ENCODE measurements around the gene ARMC8. TPM values are rescaled to one million over a fixed set of nuclear protein-coding genes. Genes with fewer than 3 reads are reported as not detected.

ARMC8 gene
- polyA plus RNA-seq, 2 of the 4 experiments (the other 2 are of a cell fraction), result 25.6 to 45.7 TPM

- TF ChIP-seq E2F6 (IDR thresholded peaks at IDR 0.05; ENCODE audit: borderline replicate concordance, low read depth), result no peak
- no peak for TF ChIP-seq ELK1 (IDR thresholded peaks at IDR 0.05; ENCODE audit: low read depth, low read length)
- TF ChIP-seq ZNF302 (CRISPR knock-in tag; IDR thresholded peaks at IDR 0.05), result no peak
- TF ChIP-seq MAFK (IDR thresholded peaks at IDR 0.05; ENCODE audit: partially characterized antibody), result no peak
- no peak for TF ChIP-seq JUN (IDR thresholded peaks at IDR 0.05)
- no peak for TF ChIP-seq SMC3 (IDR thresholded peaks at IDR 0.05)
- TF ChIP-seq TFCP2L1 (CRISPR knock-in tag; IDR thresholded peaks at IDR 0.05), result no peak
- no peak for TF ChIP-seq CEBPB (IDR thresholded peaks at IDR 0.05)
- TF ChIP-seq PBX3 (IDR thresholded peaks at IDR 0.05), result no peak
- TF ChIP-seq BCL3 (IDR thresholded peaks at IDR 0.05), result no peak
- no peak for TF ChIP-seq GATA3 (IDR thresholded peaks at IDR 0.05; ENCODE audit: borderline replicate concordance)
- no peak for TF ChIP-seq ATOH8 (CRISPR knock-in tag; IDR thresholded peaks at IDR 0.05; ENCODE audit: low read depth)
- no peak for TF ChIP-seq EP300 (IDR thresholded peaks at IDR 0.05)
- no peak for TF ChIP-seq EHF (CRISPR knock-in tag; IDR thresholded peaks at IDR 0.05)
- ATAC-seq, result no peak
- ChIA-PET CTCF (no interaction called here), POLR2A (no interaction called here)
- FAIRE-seq, result no peak
- WGBS (ENCODE audit: missing lambda C conversion rate), result 94% methylated on average over 3 of the region's 3 CpGs
- Histone ChIP-seq H3K4me2 (no peak overlapping the region), H3K4me3 (no peak overlapping the region), H3K4me1 (no peaks in the 10 kb centered on the region), H3K27ac (no peak overlapping the region), H3K9me3 (no peaks in the 10 kb centered on the region)
- DNase-seq (ENCODE audit: low read depth in 1 of 2, low spot score in 1 of 2), result no peak
Observed at GRCh38 chr3:138267083-138267482, 80.0 kb downstream of the ARMC8 start.

- DNase-seq (ENCODE audit: low read depth in 1 of 2, low spot score in 1 of 2), result no peak
- Histone ChIP-seq H3K4me2 (no peak overlapping the region), H3K27ac (no peak overlapping the region), H3K9me3 (no peaks in the 10 kb centered on the region), H3K4me1 (no peaks in the 10 kb centered on the region), H3K4me3 (no peak overlapping the region)
- 86% methylated on average over 2 of the region's 2 CpGs for WGBS (ENCODE audit: missing lambda C conversion rate)
- ChIA-PET CTCF (interaction anchor here (0.6 to 1.6 kb wide), 7 partner anchors 9 to 645 kb away, joined by 3 to 4 read pairs (median 3); no protein-coding TSS in a partner anchor), POLR2A (no interaction called here)
- no peak for FAIRE-seq
- ATAC-seq, result no peak
- TF ChIP-seq CHD4 (IDR thresholded peaks at IDR 0.05; ENCODE audit: borderline replicate concordance) (no peak), USF2 (IDR thresholded peaks at IDR 0.05) (no peak), REST (IDR thresholded peaks at IDR 0.05) (no peak), ZNF302 (CRISPR knock-in tag; IDR thresholded peaks at IDR 0.05) (no peak), NR3C1 (IDR thresholded peaks at IDR 0.05) (no peak), HOXA7 (CRISPR knock-in tag; IDR thresholded peaks at IDR 0.05) (no peak), TP53 (CRISPR knock-in tag; IDR thresholded peaks at IDR 0.05) (no peak), NPAS2 (CRISPR knock-in tag; IDR thresholded peaks at IDR 0.05; ENCODE audit: borderline replicate concordance) (no peak), RFX5 (IDR thresholded peaks at IDR 0.05) (no peak)
Observed at GRCh38 chr3:138270245-138270644, 83.1 kb downstream of the ARMC8 start.
